Natural killer cell (primary cell): ENCODE measurements around the gene TMEM184A. TPM values are rescaled to one million over a fixed set of nuclear protein-coding genes. Genes with fewer than 3 reads are reported as not detected.

Experiments
- ATAC-seq, 3 donors: fragments of 150-1000 bp in 2 of 3; fragments of 200-7000 bp in 1 of 3; cut with Tn5 transposase; 1 replicate in 1 of 3; 2 replicates in 2 of 3; pipeline ENCODE4 v1.10.0; 2021; ENCODE audit warnings: mild to moderate bottlenecking in 2 of 3, moderate library complexity in 2 of 3
- DNase-seq, 2 donors: peaks; one replicate each; pipeline versions ENCODE4 v3.0.0 to v3.0.0-alpha.2; 2013 to 2021; ENCODE audit warnings: mixed read lengths in 1 of 2
- H3K27ac ChIP-seq: one replicate; pipeline ENCODE4 v1.5.1; 2013; ENCODE audit warnings: mild to moderate bottlenecking, low read length
- H3K27me3 ChIP-seq: one replicate; pipeline ENCODE4 v1.6.1; 2013; ENCODE audit warnings: low read length; ENCODE audit not compliant: control insufficient read depth, insufficient read depth
- H3K36me3 ChIP-seq: one replicate; pipeline ENCODE4 v1.6.1; 2013; ENCODE audit warnings: low read length; ENCODE audit not compliant: control insufficient read depth, insufficient read depth
- H3K4me1 ChIP-seq: one replicate; pipeline ENCODE4 v1.6.1; 2013; ENCODE audit warnings: low read length; ENCODE audit not compliant: control insufficient read depth, insufficient read depth
- H3K4me3 ChIP-seq: one replicate; pipeline ENCODE4 v1.5.1; 2013; ENCODE audit warnings: low read length
- H3K9me3 ChIP-seq: one replicate; pipeline ENCODE4 v1.6.1; 2013; ENCODE audit warnings: low read length; ENCODE audit not compliant: control insufficient read depth, insufficient read depth
- H3K27ac Mint-ChIP-seq, 2 donors: one replicate each; pipeline ENCODE4 v1.8.0; 2022; ENCODE audit warnings: mild to moderate bottlenecking in 2 of 2, mixed read lengths in 2 of 2, moderate library complexity in 1 of 2
- H3K27me3 Mint-ChIP-seq, 2 donors: one replicate each; pipeline ENCODE4 v1.8.0; 2022; ENCODE audit warnings: low read depth in 2 of 2, mixed read lengths in 2 of 2
- H3K36me3 Mint-ChIP-seq: one replicate; pipeline ENCODE4 v1.8.0; 2022; ENCODE audit warnings: mixed read lengths
- H3K4me1 Mint-ChIP-seq, 2 donors: one replicate each; pipeline ENCODE4 v1.8.0; 2022; ENCODE audit warnings: mixed read lengths in 2 of 2
- H3K4me3 Mint-ChIP-seq: one replicate; pipeline ENCODE4 v1.8.0; 2022; ENCODE audit warnings: mild to moderate bottlenecking, moderate library complexity, mixed read lengths
- H3K9me3 Mint-ChIP-seq, 2 donors: one replicate each; pipeline ENCODE4 v1.8.0; 2022; ENCODE audit warnings: mixed read lengths in 2 of 2
- WGBS: methylation state at CpG from one replicate; pipeline ENCODE4 v1.1.7; 2013; ENCODE audit warnings: missing lambda C conversion rate; ENCODE audit not compliant: insufficient coverage; 5-methylcytosine and 5-hydroxymethylcytosine counted together
- intact Hi-C: fragments of 100-400 bp; cut with micrococcal nuclease; formaldehyde crosslinking; loops from one replicate; pipeline ENCODE4 v1.14.2; 2022
- total RNA-seq, 4 donors: library from RNA; stranded (reverse); fragments of 120-200 nt in 1 of 4; gene quantifications; one replicate each; pipeline versions ENCODE4 v1.2.3 to v1.2.4, GENCODE V29; 2013 to 2022
- TF ChIP-seq, protein P1 (sequence below): fragments of 200-600 bp; IDR thresholded peaks from one replicate; pipeline ENCODE4 v1.8.0; 2022; ENCODE audit warnings: antibody characterized with exemption

TMEM184A gene
- total RNA-seq, 3 donors from 2014 or later (not counting 1 experiment from before 2014, with no cell fraction given) = 0.14 TPM; not detected in 2

DNA sequence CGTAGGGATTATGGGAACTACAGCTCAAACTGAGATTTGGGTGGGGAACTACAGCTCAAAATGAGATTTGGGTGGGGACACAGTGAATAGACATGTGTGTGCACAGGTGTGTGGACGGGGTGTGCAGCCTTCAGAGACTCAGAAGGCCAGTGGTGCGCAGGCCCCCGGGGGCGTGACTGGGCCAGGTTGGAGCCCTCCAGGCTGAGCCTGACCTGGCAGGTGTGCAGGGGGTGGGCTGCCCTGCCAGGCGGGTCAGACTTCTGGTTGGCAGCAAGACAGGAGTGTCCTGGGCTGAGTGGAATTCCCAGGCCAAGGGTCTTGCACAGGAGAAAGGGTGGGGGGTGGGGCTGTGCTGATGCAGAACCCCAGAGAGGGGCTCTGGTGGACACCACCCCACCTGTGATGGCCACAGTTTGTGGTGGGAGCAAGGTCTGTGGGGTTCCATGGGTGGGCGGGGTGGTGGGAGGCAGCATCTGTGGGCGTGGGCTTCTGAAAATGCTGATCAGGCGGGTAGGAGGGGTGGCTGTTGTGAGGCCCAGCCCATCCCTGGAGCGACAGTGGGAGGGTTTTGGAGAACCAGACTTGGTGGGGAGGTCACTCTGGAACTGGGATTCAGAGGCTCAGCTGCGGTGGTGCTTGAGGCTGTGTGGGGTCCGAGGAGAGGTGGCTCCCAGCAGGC is 43.1 kb upstream of the TMEM184A start:
- Histone ChIP-seq H3K27me3 (no peaks in the 10 kb centered on the region), H3K4me3 (no peak overlapping the region), H3K4me1 (no peaks in the 10 kb centered on the region), H3K27ac (no peak overlapping the region), H3K36me3 (no peaks in the 10 kb centered on the region), H3K9me3 (no peaks in the 10 kb centered on the region)
- no peaks in the 10 kb centered on the region for H3K9me3 Mint-ChIP-seq
- DNase-seq (no peak), ATAC-seq (no peak)
- TF ChIP-seq, protein P1, sequence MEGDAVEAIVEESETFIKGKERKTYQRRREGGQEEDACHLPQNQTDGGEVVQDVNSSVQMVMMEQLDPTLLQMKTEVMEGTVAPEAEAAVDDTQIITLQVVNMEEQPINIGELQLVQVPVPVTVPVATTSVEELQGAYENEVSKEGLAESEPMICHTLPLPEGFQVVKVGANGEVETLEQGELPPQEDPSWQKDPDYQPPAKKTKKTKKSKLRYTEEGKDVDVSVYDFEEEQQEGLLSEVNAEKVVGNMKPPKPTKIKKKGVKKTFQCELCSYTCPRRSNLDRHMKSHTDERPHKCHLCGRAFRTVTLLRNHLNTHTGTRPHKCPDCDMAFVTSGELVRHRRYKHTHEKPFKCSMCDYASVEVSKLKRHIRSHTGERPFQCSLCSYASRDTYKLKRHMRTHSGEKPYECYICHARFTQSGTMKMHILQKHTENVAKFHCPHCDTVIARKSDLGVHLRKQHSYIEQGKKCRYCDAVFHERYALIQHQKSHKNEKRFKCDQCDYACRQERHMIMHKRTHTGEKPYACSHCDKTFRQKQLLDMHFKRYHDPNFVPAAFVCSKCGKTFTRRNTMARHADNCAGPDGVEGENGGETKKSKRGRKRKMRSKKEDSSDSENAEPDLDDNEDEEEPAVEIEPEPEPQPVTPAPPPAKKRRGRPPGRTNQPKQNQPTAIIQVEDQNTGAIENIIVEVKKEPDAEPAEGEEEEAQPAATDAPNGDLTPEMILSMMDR = no peak
- no peak overlapping the region for H3K4me3 Mint-ChIP-seq
- no peaks in the 10 kb centered on the region for H3K36me3 Mint-ChIP-seq
- no peaks in the 10 kb centered on the region for H3K4me1 Mint-ChIP-seq
- intact Hi-C loops = no loop called here
- H3K27me3 Mint-ChIP-seq = peaks cover 0 to 7% of the 10 kb centered on the region in 2 donors
- WGBS = 90% methylated on average over 12 of the region's 12 CpGs
- no peak overlapping the region for H3K27ac Mint-ChIP-seq

DNA sequence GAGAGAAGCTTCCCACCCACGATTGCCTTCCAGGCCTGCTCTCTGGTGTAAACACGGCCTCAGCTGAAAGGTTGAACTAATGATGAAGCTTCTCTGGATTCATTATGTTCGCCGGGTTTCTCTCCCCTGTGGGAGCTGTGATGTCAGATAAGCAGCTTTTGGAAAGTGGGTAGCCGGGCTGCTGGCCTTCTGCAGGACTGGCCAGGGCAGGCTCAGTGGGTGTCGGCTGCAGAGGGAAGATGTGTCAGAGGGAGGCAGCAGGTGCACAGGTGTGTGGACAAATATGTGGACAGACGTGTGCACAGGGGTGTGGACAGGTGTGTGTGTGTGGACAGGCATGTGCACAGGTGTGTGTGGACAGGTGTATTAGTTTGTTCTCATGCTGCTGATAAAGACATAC is 42.3 kb upstream of the TMEM184A start:
- DNase-seq (no peak), ATAC-seq (no peak)
- H3K4me1 Mint-ChIP-seq = no peaks in the 10 kb centered on the region
- Histone ChIP-seq H3K9me3 (no peaks in the 10 kb centered on the region), H3K27ac (no peak overlapping the region), H3K4me3 (no peak overlapping the region), H3K27me3 (no peaks in the 10 kb centered on the region), H3K36me3 (no peaks in the 10 kb centered on the region), H3K4me1 (no peaks in the 10 kb centered on the region)
- TF ChIP-seq, protein P1 = no peak
- no peaks in the 10 kb centered on the region for H3K36me3 Mint-ChIP-seq
- intact Hi-C loops = no loop called here
- H3K4me3 Mint-ChIP-seq = no peak overlapping the region
- H3K9me3 Mint-ChIP-seq = no peaks in the 10 kb centered on the region
- H3K27ac Mint-ChIP-seq = no peak overlapping the region
- peaks cover under 1 to 9% of the 10 kb centered on the region in 2 donors for H3K27me3 Mint-ChIP-seq
- WGBS = 91% methylated on average over 7 of the region's 7 CpGs

DNA sequence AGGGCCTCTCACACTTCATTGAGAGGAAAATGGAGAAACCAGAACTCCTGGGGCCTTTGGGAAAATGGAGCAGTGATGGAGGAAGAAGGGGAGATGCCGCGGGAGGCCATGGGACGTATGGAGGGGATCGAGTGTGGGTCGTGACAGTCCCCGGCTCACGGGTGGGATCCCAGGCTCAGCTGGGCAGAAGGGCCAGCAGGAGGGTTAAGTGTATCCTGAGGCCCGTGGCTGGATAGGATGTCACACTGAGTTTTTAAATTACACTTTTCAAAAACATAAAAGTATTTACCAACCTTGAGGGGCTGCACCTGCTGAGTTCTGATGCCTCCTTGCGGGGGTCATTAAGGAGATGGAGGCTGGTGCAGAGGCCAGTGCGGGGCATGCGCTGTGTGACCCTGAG is 41.8 kb upstream of the TMEM184A start:
- ATAC-seq (no peak), DNase-seq (no peak)
- no peaks in the 10 kb centered on the region for H3K9me3 ChIP-seq
- Mint-ChIP-seq H3K4me1 (no peaks in the 10 kb centered on the region), H3K4me3 (no peak overlapping the region), H3K27me3 (peaks cover 6 to 13% of the 10 kb centered on the region in 2 donors), H3K36me3 (no peaks in the 10 kb centered on the region), H3K27ac (no peak overlapping the region), H3K9me3 (no peaks in the 10 kb centered on the region)
- 97% methylated on average over 10 of the region's 11 CpGs for WGBS
- no peaks in the 10 kb centered on the region for H3K4me1 ChIP-seq
- H3K27me3 ChIP-seq = peaks cover 2% of the 10 kb centered on the region
- H3K36me3 ChIP-seq = no peaks in the 10 kb centered on the region
- TF ChIP-seq, protein P1 = no peak
- no peak overlapping the region for H3K4me3 ChIP-seq
- no peak overlapping the region for H3K27ac ChIP-seq
- intact Hi-C loops = no loop called here
